GM12801 (cell line): ENCODE measurements around the gene ZNF277.

ENCODE experiments used
- TF ChIP-seq, protein P1 (sequence below): IDR thresholded peaks from one replicate; pipeline ENCODE4 v1.5.1; 2011; ENCODE audit warnings: control low read depth; ENCODE audit not compliant: insufficient read length; ENCODE audit errors: extremely low read depth

ZNF277 gene, protein sequence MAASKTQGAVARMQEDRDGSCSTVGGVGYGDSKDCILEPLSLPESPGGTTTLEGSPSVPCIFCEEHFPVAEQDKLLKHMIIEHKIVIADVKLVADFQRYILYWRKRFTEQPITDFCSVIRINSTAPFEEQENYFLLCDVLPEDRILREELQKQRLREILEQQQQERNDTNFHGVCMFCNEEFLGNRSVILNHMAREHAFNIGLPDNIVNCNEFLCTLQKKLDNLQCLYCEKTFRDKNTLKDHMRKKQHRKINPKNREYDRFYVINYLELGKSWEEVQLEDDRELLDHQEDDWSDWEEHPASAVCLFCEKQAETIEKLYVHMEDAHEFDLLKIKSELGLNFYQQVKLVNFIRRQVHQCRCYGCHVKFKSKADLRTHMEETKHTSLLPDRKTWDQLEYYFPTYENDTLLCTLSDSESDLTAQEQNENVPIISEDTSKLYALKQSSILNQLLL

DNA sequence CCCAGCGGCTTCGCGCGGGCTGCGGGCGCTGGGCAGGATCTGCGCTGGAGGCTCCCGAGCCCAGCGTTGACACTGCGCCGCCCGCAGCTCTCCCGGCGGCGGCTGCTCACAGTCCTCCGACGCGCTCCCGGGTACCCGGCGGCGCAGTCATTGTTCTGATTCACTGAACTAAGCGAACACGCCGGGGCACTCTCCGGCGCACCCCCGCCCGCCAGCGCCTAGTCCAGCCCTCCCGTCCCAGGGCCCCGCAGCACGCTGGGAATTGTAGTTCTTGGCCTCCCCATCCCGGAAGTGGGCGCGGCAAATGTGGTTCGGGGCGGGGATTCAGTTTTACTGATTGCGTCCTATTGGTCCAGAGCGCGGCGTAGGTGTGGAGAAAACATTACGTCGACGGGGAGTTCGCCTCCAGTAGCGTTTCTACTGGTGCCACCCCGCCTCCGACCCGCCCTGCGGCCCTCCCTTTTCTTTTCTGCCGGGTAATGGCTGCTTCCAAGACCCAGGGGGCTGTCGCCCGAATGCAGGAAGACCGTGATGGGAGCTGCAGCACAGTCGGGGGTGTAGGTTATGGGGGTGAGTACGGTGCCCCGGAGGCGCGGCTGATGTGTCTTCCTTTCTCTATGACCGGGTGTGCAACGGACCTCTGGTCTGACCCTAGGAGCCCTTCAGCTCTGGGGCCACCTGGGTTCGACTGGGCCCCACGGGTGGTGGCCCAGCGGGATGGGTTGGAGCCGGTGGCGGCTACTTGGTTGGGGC, at the start of gene ZNF277, which contains the start of gene DOCK4:
TSS of gene ZNF277 (plus strand) at position 458 of the 753 bp plus-strand sequence. CDS start at position 480, 22 bp downstream.
TSS of gene DOCK4 (minus strand) at position 162 of the 753 bp plus-strand sequence. CDS start 261 bp downstream, outside the sequence.
- TF ChIP-seq, protein P1, sequence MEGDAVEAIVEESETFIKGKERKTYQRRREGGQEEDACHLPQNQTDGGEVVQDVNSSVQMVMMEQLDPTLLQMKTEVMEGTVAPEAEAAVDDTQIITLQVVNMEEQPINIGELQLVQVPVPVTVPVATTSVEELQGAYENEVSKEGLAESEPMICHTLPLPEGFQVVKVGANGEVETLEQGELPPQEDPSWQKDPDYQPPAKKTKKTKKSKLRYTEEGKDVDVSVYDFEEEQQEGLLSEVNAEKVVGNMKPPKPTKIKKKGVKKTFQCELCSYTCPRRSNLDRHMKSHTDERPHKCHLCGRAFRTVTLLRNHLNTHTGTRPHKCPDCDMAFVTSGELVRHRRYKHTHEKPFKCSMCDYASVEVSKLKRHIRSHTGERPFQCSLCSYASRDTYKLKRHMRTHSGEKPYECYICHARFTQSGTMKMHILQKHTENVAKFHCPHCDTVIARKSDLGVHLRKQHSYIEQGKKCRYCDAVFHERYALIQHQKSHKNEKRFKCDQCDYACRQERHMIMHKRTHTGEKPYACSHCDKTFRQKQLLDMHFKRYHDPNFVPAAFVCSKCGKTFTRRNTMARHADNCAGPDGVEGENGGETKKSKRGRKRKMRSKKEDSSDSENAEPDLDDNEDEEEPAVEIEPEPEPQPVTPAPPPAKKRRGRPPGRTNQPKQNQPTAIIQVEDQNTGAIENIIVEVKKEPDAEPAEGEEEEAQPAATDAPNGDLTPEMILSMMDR, result no peak

DNA sequence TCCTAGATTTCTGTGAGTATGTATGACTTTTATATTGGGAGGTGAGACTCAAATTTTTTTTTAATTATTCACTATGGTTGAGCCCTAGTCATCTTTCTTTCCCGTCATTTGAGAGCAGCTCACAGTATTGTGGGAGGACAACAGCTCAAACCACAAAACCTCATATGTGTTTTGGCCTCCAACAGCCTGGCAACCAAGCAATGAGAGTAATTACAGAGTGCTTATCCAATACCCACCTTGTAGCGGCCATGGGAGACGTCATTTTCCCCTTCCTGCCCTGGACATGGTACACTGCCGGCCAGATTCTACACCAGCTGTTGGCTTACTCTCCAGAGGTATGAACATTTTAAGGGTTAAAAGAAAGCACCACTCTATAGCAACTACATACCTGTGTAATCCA, 49.4 kb upstream of the ZNF277 start:
- TF ChIP-seq, protein P1, result no peak

DNA sequence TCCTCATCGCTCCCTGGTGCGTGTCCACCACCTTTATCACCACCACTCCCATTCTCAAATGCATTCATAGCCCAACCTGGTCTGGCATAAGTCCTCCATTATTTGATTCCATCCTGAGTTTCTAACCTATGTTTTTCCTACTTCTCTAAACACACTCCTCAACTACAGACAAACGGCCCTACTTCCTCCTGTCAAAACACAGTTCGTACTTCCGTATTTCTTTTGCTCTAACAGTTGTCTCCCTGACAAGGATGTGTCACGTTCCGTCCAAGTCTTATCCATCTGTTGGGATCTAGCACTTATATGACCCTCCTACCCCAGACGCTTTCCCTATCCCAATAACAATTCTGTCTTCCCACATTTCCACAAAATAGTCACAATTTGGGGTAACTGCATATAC, 47.1 kb upstream of the ZNF277 start:
- TF ChIP-seq, protein P1, result no peak

DNA sequence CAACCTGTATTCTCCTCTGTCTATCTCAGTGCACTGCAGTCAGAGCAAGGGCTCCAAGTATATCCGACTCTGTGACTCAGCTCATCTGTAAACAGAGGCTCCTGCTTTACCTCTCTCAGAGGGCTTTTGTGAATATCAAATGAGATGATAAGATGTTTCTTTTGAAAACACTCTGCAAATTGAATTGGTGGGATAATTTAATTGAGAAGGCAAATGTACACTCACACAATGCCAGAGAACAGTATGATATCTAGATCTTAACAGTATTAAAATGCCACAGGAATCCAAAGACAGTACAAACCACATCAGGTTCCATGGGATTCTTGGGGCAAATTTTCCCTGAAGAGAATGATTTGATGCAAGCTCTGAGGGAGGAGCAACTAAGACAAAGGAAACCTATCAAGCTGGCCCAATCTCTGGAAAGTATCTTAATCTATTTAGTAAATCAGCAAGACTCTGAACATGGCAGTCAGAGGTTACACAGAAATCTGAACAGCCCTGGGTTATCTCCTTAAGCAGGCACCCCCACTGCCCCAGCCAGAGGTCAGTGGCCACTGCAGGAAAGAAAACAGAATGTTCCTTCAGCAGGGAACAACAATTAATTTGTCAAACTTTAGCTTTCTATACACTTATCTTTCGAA, 46.2 kb upstream of the ZNF277 start:
- TF ChIP-seq, protein P1, result no peak

DNA sequence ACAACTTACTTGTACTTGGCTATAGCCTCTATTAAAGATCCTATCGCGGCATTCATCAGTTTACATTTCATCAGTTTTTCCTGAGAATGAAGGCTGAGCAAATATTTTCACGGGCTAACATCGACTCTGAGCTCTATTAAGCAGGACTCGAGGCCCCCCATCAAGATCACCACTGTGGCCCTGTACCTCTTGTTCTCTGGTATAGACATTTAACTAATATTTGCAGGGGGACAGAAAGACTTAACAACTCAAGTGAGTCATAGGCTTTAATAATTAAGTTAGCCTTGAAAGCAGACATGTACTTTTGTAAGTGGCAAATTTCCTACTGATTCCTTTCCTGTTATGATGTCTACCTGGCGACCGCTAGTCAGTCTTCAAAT, 45.7 kb upstream of the ZNF277 start:
- TF ChIP-seq, protein P1, result no peak

DNA sequence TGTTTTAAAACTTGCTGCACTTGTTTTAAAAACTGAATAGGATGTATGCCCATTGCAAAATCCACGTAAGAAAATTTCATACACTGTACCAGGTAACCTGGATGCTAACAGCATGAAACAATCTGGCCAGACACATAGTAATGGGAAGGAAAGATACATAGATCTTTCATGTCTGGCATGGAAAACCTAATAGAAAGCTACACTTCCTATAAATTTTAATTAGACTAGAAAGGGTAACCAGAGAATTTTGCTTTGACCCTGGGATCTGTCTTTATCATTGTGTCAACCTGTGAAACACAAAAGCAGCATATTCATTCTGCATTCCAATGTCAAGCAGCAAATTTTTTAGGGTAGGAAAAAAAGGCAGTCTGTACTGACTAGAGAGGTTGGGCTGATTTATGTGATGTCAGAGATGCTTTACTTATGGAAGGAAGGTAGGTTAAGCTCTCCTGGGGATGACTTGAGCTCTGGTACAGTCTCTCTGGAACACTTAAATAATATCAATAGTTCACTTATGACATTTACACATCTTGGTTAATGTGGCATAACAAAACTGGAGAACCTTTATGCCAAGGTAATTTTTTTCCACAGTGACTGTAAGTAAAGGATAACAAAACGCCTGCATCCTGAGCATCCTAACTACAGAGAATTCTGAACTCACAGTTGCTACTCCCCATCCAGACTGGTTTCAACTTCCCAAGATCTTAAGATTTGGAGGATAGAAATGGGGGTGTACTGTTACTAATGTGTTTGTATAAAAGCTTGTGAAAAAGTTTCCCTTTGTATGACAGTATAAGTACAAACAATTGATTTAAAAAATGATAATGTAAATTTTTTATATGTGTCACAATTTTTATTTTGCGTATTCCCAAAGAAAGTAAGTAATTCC, 45.0 kb upstream of the ZNF277 start:
- TF ChIP-seq, protein P1, result no peak
